ENCODE results near the gene FKBP6.
A peak's percentile ranks its signal among the peaks of the same experiment; 100 is the strongest.
"Not testable (repeated sequence)": the region's sequence is repeated elsewhere in the genome, so short reads cannot be mapped to it uniquely, and the experiment has no call there.

The FKBP6 gene

DNA sequence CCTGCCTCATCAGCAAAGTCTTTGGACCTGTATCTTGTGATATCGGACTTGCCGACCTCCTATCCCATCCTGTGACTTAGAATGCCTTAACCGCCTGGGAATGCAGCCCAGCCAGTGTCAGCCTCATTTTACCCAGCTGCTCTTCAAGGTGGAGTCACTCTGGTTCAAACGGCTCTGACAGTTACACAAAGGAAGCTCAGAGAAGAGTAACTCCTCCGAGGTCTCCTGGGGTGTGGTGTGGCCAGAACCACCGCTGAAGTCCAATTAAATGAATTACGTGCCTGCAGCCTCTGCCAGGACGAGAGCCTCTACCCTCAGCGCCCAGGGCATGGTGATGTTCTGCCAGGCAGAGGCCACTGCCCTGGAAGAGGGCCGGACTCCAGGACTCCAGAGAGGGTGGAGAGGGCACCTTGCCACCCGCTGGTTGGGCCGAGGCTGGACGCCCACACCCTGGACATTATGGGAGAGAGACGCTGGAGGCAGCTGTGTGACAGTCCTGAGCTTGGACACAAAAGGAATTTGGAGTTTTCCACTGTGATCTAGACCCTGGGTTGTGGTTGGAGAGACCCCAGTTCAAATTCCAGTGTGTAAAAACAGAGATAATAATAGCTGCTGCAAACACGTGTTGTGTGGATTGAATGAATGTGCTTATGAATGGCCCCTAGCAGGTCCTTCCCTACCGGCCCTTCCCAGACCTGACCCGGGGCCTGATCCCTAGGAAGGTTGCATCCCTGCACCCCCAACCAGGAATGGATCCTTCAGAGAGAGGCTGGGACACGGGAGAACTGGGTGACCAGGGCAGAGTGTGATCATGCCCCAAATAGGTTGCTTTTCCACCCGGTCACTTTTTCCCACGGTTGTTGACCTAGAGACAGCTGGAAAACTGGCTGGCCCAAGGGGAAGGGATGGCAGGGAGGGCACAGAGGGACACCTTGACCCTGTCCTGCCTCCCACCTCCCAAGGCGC is 67.9 kb downstream of the FKBP6 start:
- no peak for DNase-seq (ENCODE audit: low spot score)

GRCh38 chr7:73397521-73398281 is 69.7 kb downstream of the FKBP6 start:
- no peak for DNase-seq (ENCODE audit: low spot score)

DNA sequence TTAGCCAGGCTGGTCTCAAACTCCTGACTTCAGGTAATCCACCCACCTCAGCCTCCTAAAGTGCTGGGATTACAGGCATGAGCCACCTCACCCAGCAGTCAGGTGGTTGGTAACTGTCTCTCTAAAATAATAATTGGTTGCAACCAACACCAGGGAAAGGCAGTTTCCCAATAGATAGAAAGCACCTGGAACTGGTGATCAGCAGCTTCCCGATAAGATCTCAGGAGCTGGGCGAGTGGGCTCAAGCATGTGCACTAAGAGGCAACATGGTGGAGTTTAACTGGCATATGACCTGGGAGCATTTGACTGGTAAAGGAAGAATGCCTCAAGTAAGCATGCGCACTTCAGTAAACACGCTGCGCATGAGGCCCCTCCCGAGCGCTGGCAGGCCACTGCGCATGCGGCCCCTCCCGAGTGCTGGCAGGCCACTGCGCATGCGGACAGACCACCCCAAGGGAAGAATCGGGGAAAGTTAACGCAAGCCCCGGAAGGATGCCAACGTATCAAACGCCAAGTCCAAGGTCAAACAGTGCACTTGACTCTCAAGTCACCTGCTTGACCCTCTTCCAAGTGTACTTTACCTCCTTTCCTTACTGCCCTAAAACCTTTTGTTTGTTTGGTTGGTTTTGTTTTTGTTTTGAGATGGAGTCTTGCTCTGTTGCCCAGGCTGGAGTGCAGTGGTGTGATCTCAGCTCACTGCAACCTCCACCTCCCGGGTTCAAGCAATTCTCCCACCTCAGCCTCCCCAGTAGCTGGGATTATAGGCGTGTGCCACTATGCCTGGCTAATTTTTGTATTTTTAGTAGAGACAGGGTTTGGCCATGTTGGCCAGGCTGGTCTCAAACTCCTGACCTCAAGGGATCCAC is 71.5 kb downstream of the FKBP6 start:
- DNase-seq (ENCODE audit: low spot score) = peak; percentile 34

DNA sequence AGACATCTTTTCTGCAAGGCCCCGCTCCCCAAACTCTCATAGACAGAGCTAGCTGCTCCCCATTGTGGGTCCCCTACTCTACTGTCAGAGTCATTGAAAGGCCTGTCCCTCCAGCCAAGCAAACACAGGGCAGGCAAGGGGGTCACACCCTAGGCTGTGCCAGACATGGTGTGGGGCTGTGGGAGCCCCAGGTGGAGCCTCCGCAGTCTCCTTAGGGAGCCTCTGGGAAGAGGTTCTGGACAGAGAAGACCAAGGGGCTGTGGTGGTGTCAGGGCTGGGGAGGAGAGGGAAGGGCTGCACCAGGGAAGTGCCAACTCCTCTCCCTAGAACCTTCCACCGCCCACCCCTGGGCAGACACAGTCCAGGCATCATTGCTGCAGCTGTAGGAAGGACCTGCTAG is 76.9 kb downstream of the FKBP6 start:
- DNase-seq (ENCODE audit: low spot score) = not testable (repeated sequence)

Measured in putamen (tissue), 1 donor.